Measurements from ENCODE around the gene ADNP.

DNA sequence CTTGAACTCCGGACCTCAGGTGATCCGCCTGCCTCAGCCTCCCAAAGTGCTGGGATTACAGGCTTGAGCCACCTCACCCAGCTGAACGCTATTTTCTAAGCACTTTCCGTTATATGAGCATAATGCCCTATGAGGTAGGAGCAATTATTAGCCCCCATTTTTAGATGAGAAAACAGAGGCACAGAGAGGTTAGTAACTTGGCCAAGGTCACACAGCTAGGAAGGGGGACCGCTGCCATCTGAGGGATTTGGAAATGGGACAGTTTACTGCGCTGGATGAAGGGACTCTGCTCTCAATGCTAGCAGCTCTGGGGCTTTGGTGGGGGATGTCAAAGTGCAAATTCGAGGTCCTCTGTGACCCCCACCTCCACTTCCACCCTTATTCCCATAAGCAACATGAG, 73.9 kb downstream of the ADNP start:
- TF ChIP-seq POLR2A (IDR thresholded peaks at IDR 0.05) (no peak), CTCF (IDR thresholded peaks at IDR 0.05) (no peak), POLR2AphosphoS5 (IDR thresholded peaks at IDR 0.05) (no peak)
